ENCODE results near the gene GFRA4. TPM values are rescaled to one million over a fixed set of nuclear protein-coding genes. Genes with fewer than 3 reads are reported as not detected.

GFRA4 gene
- total RNA-seq, 2 experiments from 2014 or later = not detected

- H3K9me3 Mint-ChIP-seq = no peaks in the 10 kb centered on the region
- no peak for DNase-seq
- H3K4me3 Mint-ChIP-seq = no peak overlapping the region
- CTCF ChIA-PET = interaction anchor here (0.7 to 1.6 kb wide), 3 partner anchors 17 to 46 kb away, joined by 4 read pairs; no protein-coding TSS in a partner anchor
- no peaks in the 10 kb centered on the region for H3K36me3 Mint-ChIP-seq (ENCODE audit: low read depth)
- no peaks in the 10 kb centered on the region for H3K4me1 Mint-ChIP-seq (ENCODE audit: low read depth)
- no peaks in the 10 kb centered on the region for H3K27me3 Mint-ChIP-seq (ENCODE audit: low read depth)
- no peak overlapping the region for H3K27ac Mint-ChIP-seq
- intact Hi-C loops (cut with micrococcal nuclease) = no loop called here
Measured at GRCh38 chr20:3691306-3691705, 28.1 kb upstream of the GFRA4 start.

GRCh38 chr20:3690413-3690812 lies 27.2 kb upstream of the GFRA4 start:
- CTCF ChIA-PET = interaction anchor here (1.0 kb wide), 1 partner anchor 16 kb away, joined by 4 read pairs; no protein-coding TSS in a partner anchor
- Mint-ChIP-seq H3K9me3 (no peaks in the 10 kb centered on the region), H3K4me3 (no peak overlapping the region), H3K27ac (no peak overlapping the region), H3K27me3 (ENCODE audit: low read depth) (peaks cover 2% of the 10 kb centered on the region), H3K4me1 (ENCODE audit: low read depth) (no peaks in the 10 kb centered on the region), H3K36me3 (ENCODE audit: low read depth) (no peaks in the 10 kb centered on the region)
- DNase-seq = no peak
- intact Hi-C loops (cut with micrococcal nuclease) = no loop called here

GRCh38 chr20:3689978-3690377 lies 26.8 kb upstream of the GFRA4 start:
- no peaks in the 10 kb centered on the region for H3K4me1 Mint-ChIP-seq (ENCODE audit: low read depth)
- no peak for DNase-seq
- no peak overlapping the region for H3K27ac Mint-ChIP-seq
- no peak overlapping the region for H3K4me3 Mint-ChIP-seq
- intact Hi-C loops (cut with micrococcal nuclease) = no loop called here
- no peaks in the 10 kb centered on the region for H3K9me3 Mint-ChIP-seq
- peaks cover 5% of the 10 kb centered on the region for H3K27me3 Mint-ChIP-seq (ENCODE audit: low read depth)
- H3K36me3 Mint-ChIP-seq (ENCODE audit: low read depth) = no peaks in the 10 kb centered on the region
- CTCF ChIA-PET = no interaction called here

GRCh38 chr20:3687655-3688054 lies 24.5 kb upstream of the GFRA4 start:
- intact Hi-C loops (cut with micrococcal nuclease) = loop anchor here (1.0 kb wide), 1 partner anchor 7 kb away; no protein-coding TSS in a partner anchor
- no peak for DNase-seq
- peaks cover 19% of the 10 kb centered on the region for H3K27me3 Mint-ChIP-seq (ENCODE audit: low read depth)
- no peak overlapping the region for H3K27ac Mint-ChIP-seq
- H3K4me1 Mint-ChIP-seq (ENCODE audit: low read depth) = no peaks in the 10 kb centered on the region
- no peaks in the 10 kb centered on the region for H3K9me3 Mint-ChIP-seq
- H3K4me3 Mint-ChIP-seq = no peak overlapping the region
- no peaks in the 10 kb centered on the region for H3K36me3 Mint-ChIP-seq (ENCODE audit: low read depth)
- CTCF ChIA-PET = interaction anchor here (0.9 to 1.1 kb wide), 2 partner anchors 9 to 23 kb away, joined by 3 read pairs; no protein-coding TSS in a partner anchor

- no peak for DNase-seq
- CTCF ChIA-PET = interaction anchor here (1.4 kb wide), 1 partner anchor 11 kb away, joined by 7 read pairs; no protein-coding TSS in a partner anchor
- intact Hi-C loops (cut with micrococcal nuclease) = no loop called here
- Mint-ChIP-seq H3K36me3 (ENCODE audit: low read depth) (no peaks in the 10 kb centered on the region), H3K4me1 (ENCODE audit: low read depth) (no peaks in the 10 kb centered on the region), H3K4me3 (no peak overlapping the region), H3K27ac (no peak overlapping the region), H3K27me3 (ENCODE audit: low read depth) (peaks cover 22% of the 10 kb centered on the region), H3K9me3 (no peaks in the 10 kb centered on the region)
Measured at GRCh38 chr20:3686867-3687321, 23.7 kb upstream of the GFRA4 start.

- Mint-ChIP-seq H3K9me3 (no peaks in the 10 kb centered on the region), H3K27me3 (ENCODE audit: low read depth) (peaks cover 23% of the 10 kb centered on the region), H3K4me1 (ENCODE audit: low read depth) (no peaks in the 10 kb centered on the region), H3K4me3 (no peak overlapping the region), H3K27ac (no peak overlapping the region), H3K36me3 (ENCODE audit: low read depth) (no peaks in the 10 kb centered on the region)
- intact Hi-C loops (cut with micrococcal nuclease) = no loop called here
- DNase-seq = no peak
- CTCF ChIA-PET = interaction anchor here (1.4 kb wide), 1 partner anchor 10 kb away, joined by 7 read pairs; no protein-coding TSS in a partner anchor
Measured at GRCh38 chr20:3686421-3686820, 23.2 kb upstream of the GFRA4 start.

- H3K27me3 Mint-ChIP-seq (ENCODE audit: low read depth) = peaks cover 32% of the 10 kb centered on the region
- no peaks in the 10 kb centered on the region for H3K4me1 Mint-ChIP-seq (ENCODE audit: low read depth)
- H3K9me3 Mint-ChIP-seq = no peaks in the 10 kb centered on the region
- intact Hi-C loops (cut with micrococcal nuclease) = no loop called here
- no peak overlapping the region for H3K27ac Mint-ChIP-seq
- H3K4me3 Mint-ChIP-seq = no peak overlapping the region
- no peak for DNase-seq
- CTCF ChIA-PET = no interaction called here
- H3K36me3 Mint-ChIP-seq (ENCODE audit: low read depth) = no peaks in the 10 kb centered on the region
Measured at GRCh38 chr20:3685341-3685740, 22.1 kb upstream of the GFRA4 start.

GRCh38 chr20:3681931-3682781 lies 19.0 kb upstream of the GFRA4 start, which contains the start of gene ADAM33:
Gene ADAM33, minus strand, starts transcription at chr20:3682010. Its CDS starts 6 bp downstream, at chr20:3682004.
- CTCF ChIA-PET = interaction anchor here (1.0 kb wide), 1 partner anchor 15 kb away, joined by 3 read pairs; no protein-coding TSS in a partner anchor
- DNase-seq = no peak
- no peaks in the 10 kb centered on the region for H3K4me1 Mint-ChIP-seq (ENCODE audit: low read depth)
- no peaks in the 10 kb centered on the region for H3K36me3 Mint-ChIP-seq (ENCODE audit: low read depth)
- peaks cover 41% of the 10 kb centered on the region for H3K27me3 Mint-ChIP-seq (ENCODE audit: low read depth)
- no peaks in the 10 kb centered on the region for H3K9me3 Mint-ChIP-seq
- no peak within 1 kb of the TSS for H3K4me3 Mint-ChIP-seq
- no peak within 1 kb of the TSS for H3K27ac Mint-ChIP-seq
- intact Hi-C loops (cut with micrococcal nuclease) = no loop called here

- no peak overlapping the region for H3K27ac Mint-ChIP-seq
- intact Hi-C loops (cut with micrococcal nuclease) = no loop called here
- CTCF ChIA-PET = interaction anchor here (1.0 kb wide), 1 partner anchor 16 kb away, joined by 3 read pairs; no protein-coding TSS in a partner anchor
- peaks cover 44% of the 10 kb centered on the region for H3K27me3 Mint-ChIP-seq (ENCODE audit: low read depth)
- H3K9me3 Mint-ChIP-seq = no peaks in the 10 kb centered on the region
- no peaks in the 10 kb centered on the region for H3K4me1 Mint-ChIP-seq (ENCODE audit: low read depth)
- no peaks in the 10 kb centered on the region for H3K36me3 Mint-ChIP-seq (ENCODE audit: low read depth)
- no peak for DNase-seq
- H3K4me3 Mint-ChIP-seq = no peak overlapping the region
Measured at GRCh38 chr20:3681352-3681930, 18.2 kb upstream of the GFRA4 start.

- CTCF ChIA-PET = interaction anchor here (1.0 kb wide), 2 partner anchors 17 to 30 kb away, joined by 3 read pairs; no protein-coding TSS in a partner anchor
- Mint-ChIP-seq H3K27me3 (ENCODE audit: low read depth) (peaks cover 46% of the 10 kb centered on the region), H3K4me1 (ENCODE audit: low read depth) (no peaks in the 10 kb centered on the region), H3K9me3 (no peaks in the 10 kb centered on the region), H3K4me3 (no peak overlapping the region), H3K36me3 (ENCODE audit: low read depth) (no peaks in the 10 kb centered on the region), H3K27ac (no peak overlapping the region)
- intact Hi-C loops (cut with micrococcal nuclease) = loop anchor here (1.0 kb wide), 1 partner anchor 7 kb away; no protein-coding TSS in a partner anchor
- DNase-seq = no peak
Measured at GRCh38 chr20:3680701-3681351, 17.6 kb upstream of the GFRA4 start.

- peaks cover 49% of the 10 kb centered on the region for H3K27me3 Mint-ChIP-seq (ENCODE audit: low read depth)
- DNase-seq = no peak
- CTCF ChIA-PET = interaction anchor here (0.9 to 1.0 kb wide), 2 partner anchors 16 to 31 kb away, joined by 3 read pairs; no protein-coding TSS in a partner anchor
- no peaks in the 10 kb centered on the region for H3K36me3 Mint-ChIP-seq (ENCODE audit: low read depth)
- H3K9me3 Mint-ChIP-seq = no peaks in the 10 kb centered on the region
- H3K27ac Mint-ChIP-seq = no peak overlapping the region
- intact Hi-C loops (cut with micrococcal nuclease) = loop anchor here (1.0 to 10.0 kb wide), 2 partner anchors 8 to 115 kb away; no protein-coding TSS in a partner anchor
- no peaks in the 10 kb centered on the region for H3K4me1 Mint-ChIP-seq (ENCODE audit: low read depth)
- no peak overlapping the region for H3K4me3 Mint-ChIP-seq
Measured at GRCh38 chr20:3679749-3680700, 16.8 kb upstream of the GFRA4 start.
